IPS-11a (cell line): ENCODE measurements around the gene LPP.

Source experiments
- H3K4me3 ChIP-seq: one replicate; pipeline ENCODE4 v1.5.1; 2013; ENCODE audit warnings: low read depth, low read length, control low read depth

LPP gene

GRCh38 chr3:188918093-188918492, 764.1 kb downstream of the LPP start:
- H3K4me3 ChIP-seq = no peak overlapping the region

DNA sequence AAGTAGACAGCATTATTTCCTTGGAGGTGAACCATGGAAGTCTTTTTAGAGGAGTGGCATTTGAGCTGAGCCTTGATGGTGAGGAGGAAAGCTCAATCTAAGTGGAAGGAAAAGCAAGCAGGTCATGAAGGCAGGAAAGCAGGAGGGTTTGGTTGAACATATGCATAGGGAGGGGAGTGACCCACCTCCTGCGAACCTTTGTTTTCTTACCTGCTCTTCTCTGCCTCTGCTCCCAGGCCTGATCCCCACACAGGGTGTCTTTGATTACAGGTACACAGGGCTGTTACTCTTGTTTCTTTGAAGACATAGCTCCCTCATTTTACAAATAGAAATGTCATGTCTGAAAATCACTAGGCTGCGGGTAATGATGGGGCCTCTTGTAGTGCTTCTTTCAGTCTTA, 769.7 kb downstream of the LPP start:
- no peak overlapping the region for H3K4me3 ChIP-seq

- no peak overlapping the region for H3K4me3 ChIP-seq
These were observed 771.4 kb downstream of the LPP start for GRCh38 chr3:188925376-188925775.

- H3K4me3 ChIP-seq = no peak overlapping the region
These were observed 772.2 kb downstream of the LPP start for GRCh38 chr3:188926111-188926510.

DNA sequence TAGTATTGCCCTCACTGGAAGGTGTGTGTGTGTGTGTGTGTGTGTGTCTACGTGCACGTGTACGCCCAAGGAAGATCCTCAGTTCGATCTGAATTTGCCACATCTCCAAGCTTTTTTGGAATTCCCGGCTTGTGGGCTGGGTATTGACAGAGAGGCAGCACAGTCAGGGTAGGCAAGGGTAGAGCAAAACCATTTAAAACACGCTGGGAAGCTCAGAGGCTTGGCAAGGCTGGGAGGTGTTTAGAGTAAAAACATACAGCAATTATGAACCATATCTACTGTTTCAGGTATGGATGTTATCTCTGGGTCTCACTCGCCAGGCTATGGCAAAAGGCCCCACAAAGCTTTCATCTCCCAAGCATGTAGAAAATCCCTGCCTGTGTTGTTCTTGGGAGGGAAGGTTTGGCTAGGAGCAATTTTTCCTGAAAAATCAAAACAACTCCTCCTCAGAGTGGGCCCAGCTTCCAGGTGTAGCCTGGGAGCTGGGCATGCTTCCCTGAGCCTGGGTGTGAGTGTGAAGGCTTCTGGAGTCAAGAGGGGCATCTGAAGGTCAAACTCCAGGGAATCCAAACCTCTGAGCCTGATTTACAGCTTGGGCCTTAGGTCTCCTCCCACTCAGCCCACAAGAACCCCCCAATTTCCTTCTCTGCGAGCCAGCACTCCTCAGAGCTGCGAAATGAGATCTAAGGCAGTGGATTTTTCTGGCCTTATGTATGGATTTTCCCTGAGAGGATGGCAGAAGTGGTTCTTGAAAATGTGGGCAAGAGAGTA, 773.0 kb downstream of the LPP start:
- H3K4me3 ChIP-seq = no peak overlapping the region

DNA sequence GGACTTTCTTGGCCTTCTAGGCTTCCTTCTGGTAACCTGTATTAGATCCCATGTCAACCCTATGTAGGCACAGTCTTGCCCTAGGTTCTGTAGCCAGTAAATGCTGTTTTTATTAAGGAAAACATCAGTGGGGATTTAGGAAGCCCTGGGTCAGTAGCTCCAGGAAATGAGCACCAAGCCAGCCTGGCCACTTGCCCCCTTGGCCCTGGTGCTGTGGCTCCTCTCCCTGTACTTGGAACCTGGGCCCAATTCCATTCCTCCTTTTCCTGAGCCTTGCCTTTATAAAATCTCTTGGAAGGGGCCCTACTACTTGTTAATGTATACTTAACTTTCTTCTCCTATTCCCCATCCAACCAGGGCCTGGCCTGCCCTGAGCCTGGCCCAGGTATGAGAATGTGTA, 774.0 kb downstream of the LPP start:
- H3K4me3 ChIP-seq = no peak overlapping the region

DNA sequence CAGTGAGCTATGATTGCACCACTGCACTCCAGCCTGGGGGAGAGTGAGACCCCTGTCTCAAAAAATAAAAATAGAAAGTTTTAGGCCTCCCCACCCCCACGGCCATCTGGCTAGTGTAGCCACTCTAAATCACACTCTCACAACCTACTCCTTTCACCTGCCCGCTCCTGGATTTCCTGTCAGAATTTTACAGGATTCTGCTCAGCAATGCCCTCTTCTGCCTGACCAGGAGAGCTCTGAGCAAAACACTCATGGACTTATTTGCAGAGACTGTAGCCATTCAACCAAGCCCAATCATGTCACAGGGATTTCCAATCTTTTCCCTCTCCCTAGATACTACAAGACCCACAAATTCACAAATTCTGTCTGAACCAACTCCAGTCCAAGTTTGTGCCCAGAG, 775.2 kb downstream of the LPP start:
- no peak overlapping the region for H3K4me3 ChIP-seq

DNA sequence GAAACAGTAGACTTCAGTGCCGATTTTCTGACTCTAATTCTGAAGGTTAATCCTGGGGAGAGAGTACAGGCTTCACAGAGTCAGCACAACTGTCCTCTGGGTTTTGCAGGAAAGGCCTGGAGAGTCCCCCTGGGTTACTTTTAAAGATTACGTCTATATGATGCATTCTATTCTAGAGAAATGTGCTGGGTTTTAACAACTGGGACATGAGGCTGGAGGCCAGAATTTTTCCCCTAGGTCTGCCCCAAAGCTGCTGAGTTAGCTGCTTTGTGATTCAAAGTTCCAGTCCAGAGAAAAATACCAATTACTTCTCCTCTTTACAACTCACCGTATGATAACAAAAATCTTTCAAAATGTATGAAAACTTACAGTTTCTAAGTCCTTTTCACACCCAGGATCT, 777.1 kb downstream of the LPP start:
- H3K4me3 ChIP-seq = no peak overlapping the region

DNA sequence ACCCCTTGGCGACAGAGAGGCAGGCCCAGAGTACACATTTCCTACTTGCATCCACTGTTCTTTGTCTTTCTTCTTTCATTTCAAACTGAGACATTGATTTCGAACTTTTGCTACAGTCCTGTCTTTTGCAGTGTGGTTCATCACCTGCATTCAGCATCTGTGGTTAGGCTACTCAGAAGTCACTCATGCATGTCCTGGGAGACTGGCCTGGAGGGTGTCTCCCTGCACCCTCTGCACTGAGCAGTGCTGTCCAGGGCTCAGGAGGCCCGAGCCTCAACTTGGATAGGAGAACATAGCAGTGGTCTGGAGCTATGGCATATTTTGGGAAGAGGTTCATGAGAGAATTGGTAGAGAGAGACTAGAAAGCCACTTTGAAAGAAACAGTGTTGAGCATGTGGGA, 777.6 kb downstream of the LPP start:
- no peak overlapping the region for H3K4me3 ChIP-seq

- no peak overlapping the region for H3K4me3 ChIP-seq
These were observed 781.0 kb downstream of the LPP start for GRCh38 chr3:188934989-188935388.

DNA sequence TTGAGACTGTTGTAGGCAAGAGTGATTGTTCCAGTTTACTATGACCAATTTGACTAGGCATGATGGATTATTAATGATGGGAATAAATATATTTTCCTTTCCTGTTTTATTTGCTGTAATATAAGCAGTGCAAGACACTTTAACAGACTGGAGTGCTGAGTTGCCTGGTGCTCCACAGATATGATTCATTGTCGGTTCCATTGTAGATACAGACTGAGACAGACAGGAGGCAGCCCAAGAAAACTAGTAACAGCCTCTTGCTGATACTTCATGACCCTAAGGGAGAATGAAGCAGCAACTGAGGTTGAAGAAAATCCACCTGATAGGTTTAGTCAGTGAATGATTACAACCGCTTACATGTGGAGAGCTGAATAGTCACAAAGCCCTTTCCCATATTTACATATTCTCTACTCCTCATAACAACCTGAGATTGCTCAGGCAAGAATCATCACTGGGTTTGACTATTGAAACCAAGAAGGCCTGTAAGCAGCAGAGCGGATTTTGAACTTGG, 782.7 kb downstream of the LPP start:
- no peak overlapping the region for H3K4me3 ChIP-seq

GRCh38 chr3:188937389-188937788, 783.4 kb downstream of the LPP start:
- H3K4me3 ChIP-seq = no peak overlapping the region

DNA sequence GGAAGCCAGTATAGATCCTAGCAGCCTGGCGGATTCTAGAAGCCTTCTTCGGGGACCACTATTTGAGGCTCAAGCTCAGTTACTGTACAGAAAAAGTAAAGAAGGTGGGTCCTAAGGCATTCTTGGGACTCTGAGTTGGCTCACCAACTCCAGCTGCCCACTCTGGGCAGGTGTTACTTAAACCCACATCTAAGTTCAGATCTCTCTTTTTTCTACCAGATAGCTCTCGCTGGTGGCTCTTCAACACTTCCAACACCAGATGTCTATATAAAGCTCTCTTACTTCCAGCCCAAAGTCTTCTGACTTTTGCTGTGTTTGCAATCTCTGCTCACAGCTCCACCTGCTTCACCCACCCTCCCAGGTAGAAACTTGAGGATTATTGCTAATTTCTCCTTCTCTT, 785.0 kb downstream of the LPP start:
- no peak overlapping the region for H3K4me3 ChIP-seq

DNA sequence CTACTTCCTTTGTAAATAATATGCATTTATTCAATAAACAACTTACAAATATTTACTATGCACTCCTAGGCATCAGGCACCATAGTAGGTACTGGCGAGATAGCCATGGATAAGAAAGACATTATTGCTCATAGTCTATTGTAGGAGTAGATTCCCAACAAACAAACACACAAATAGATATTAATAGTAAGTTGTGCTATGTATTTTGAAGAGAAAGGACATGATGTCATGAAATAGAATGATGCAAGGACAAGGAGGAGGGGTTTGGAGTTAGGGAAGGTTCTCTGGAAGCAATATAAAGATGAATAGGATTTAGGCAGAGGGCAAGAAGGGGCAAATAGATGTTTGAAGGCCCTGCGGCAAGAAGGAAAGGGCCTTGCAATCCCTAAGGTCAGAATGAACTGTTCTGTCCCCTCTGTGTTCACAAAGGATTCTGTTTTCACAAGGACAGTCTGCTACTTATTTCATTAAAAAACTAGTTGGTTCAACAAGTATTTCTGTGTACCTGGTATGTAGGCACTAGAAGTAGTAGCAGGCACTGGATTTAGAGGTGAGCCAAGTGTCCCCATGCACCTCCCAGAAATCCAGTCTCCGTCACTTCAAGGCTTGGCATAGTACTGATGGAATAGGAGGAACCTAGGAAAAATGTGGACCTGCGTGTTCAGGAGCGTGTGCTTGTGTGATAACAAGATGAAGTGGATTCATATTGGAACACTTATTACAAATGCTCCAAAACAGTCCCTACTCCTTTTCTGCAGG, 786.0 kb downstream of the LPP start:
- H3K4me3 ChIP-seq = no peak overlapping the region
